BLaER1 treated with 17β-estradiol and CSF1 and Interleukin-3, amounts not matched to agents 10 nM and 100 nM (cell line): ENCODE measurements around the gene DNAJC5.
"Not testable (repeated sequence)": the region's sequence is repeated elsewhere in the genome, so short reads cannot be mapped to it uniquely, and the experiment has no call there.

Experiments used
- H3K27ac ChIP-seq, 11 experiments: shearing (Covaris generic); formaldehyde crosslinking; 2 replicates each; pipeline ENCODE4 v1.8.1; 2022
- H3K27me3 ChIP-seq, 11 experiments: shearing (Covaris generic); formaldehyde crosslinking; 2 replicates each; pipeline ENCODE4 v1.8.1; 2022
- H3K36me3 ChIP-seq, 11 experiments: shearing (Covaris generic); formaldehyde crosslinking; 2 replicates each; pipeline ENCODE4 v1.8.1; 2022
- H3K4me1 ChIP-seq, 10 experiments: shearing (Covaris generic); formaldehyde crosslinking; 2 replicates each; pipeline ENCODE4 v1.8.1; 2022
- H3K4me2 ChIP-seq, 11 experiments: shearing (Covaris generic); formaldehyde crosslinking; 2 replicates each; pipeline ENCODE4 v1.8.1; 2022
- H3K4me3 ChIP-seq, 10 experiments: shearing (Covaris generic); formaldehyde crosslinking; 2 replicates each; pipeline ENCODE4 v1.8.1; 2022
- H3K9ac ChIP-seq, 11 experiments: shearing (Covaris generic); formaldehyde crosslinking; 2 replicates each; pipeline ENCODE4 v1.8.1; 2022
- H3K9me3 ChIP-seq, 11 experiments: shearing (Covaris generic); formaldehyde crosslinking; replicated peaks in 1 of 11; 2 replicates each; pipeline ENCODE4 v1.8.1; 2022
- H4K20me1 ChIP-seq, 11 experiments: shearing (Covaris generic); formaldehyde crosslinking; 2 replicates each; pipeline ENCODE4 v1.8.1; 2022
- Cebpa-rat ChIP-seq, 11 experiments: shearing (Covaris generic); IDR thresholded peaks; 2 replicates each; pipeline ENCODE4 v1.8.1; 2022

DNAJC5 gene

DNA sequence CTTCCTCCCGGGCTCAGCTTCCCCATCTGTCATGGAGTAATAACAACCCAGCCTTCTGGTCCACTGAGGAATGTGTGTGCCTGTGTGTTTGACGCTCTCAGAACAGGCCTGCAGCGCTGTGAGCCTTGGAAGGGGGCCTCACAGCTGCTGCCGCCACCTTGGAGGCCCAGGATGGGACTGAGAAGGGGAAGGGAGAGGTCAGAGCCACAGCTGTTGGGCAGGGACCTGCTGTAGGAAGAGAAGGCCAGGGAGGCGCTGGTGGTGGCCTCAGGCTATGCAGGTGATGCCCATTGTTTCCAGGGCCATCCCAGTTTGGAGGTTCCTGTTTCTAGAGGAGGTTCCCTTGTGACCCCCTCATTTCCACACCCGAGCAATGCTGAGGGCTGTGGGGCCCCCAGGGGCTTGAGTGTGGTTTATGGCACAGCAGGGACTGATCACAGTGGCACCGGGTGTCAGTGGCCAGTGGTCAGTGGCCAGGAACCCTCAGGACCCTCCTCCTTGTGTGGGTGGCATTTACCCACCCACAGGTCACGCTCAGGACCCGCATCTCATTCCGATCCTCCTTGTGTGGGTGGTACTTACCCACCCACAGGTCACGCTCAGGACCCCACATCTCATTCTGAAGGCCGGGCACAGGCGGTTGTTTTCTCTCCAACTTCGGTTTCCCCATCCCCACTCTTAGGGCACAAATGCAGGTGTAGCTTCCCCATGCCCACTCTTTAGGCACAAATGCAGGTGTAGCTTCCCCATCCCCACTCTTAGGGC, 15.8 kb upstream of the DNAJC5 start:
- Histone ChIP-seq H3K27ac (peak overlapping the region; percentile 18 to 98 (median 96); a peak in 21 of 22 replicates), H3K4me1 (peaks cover 51 to 89% (median 74%) of the 10 kb centered on the region in 10 experiments)

GRCh38 chr20:63880901-63881300, 14.0 kb upstream of the DNAJC5 start:
- H3K27me3 ChIP-seq, H3K27ac ChIP-seq, H3K9ac ChIP-seq, H3K4me3 ChIP-seq, H3K4me2 ChIP-seq: not testable (repeated sequence)
- Histone ChIP-seq H4K20me1 (peaks cover 59 to 83% (median 74%) of the 10 kb centered on the region in 11 experiments), H3K4me1 (peaks cover 51 to 89% (median 74%) of the 10 kb centered on the region in 10 experiments), H3K36me3 (peaks cover 76 to 92% (median 86%) of the 10 kb centered on the region in 11 experiments), H3K9me3 (peaks cover 0 to 19% (median 4%) of the 10 kb centered on the region in 11 experiments; a peak in 8 of 22 replicates)

More for the DNA sequence above, 15.8 kb upstream of the DNAJC5 start:
- no peak for TF ChIP-seq Cebpa-rat (IDR thresholded peaks at IDR 0.05)
- H3K27me3 ChIP-seq = no peaks in the 10 kb centered on the region; a peak in 1 of 22 replicates
- H3K36me3 ChIP-seq = peaks cover 76 to 92% (median 86%) of the 10 kb centered on the region in 11 experiments
- peaks cover 41 to 65% (median 56%) of the 10 kb centered on the region in 11 experiments for H4K20me1 ChIP-seq
- H3K9ac ChIP-seq = peak overlapping the region; percentile 54 to 99 (median 87); a peak in 21 of 22 replicates
- peak overlapping the region; percentile 88 to 100 (median 94) for H3K4me2 ChIP-seq
- peaks cover 0 to 19% (median 4%) of the 10 kb centered on the region in 11 experiments; a peak in 8 of 22 replicates for H3K9me3 ChIP-seq
- peak overlapping the region in 9 of 10 experiments; percentile 6 to 54 (median 46); a peak in 9 of 20 replicates for H3K4me3 ChIP-seq

DNA sequence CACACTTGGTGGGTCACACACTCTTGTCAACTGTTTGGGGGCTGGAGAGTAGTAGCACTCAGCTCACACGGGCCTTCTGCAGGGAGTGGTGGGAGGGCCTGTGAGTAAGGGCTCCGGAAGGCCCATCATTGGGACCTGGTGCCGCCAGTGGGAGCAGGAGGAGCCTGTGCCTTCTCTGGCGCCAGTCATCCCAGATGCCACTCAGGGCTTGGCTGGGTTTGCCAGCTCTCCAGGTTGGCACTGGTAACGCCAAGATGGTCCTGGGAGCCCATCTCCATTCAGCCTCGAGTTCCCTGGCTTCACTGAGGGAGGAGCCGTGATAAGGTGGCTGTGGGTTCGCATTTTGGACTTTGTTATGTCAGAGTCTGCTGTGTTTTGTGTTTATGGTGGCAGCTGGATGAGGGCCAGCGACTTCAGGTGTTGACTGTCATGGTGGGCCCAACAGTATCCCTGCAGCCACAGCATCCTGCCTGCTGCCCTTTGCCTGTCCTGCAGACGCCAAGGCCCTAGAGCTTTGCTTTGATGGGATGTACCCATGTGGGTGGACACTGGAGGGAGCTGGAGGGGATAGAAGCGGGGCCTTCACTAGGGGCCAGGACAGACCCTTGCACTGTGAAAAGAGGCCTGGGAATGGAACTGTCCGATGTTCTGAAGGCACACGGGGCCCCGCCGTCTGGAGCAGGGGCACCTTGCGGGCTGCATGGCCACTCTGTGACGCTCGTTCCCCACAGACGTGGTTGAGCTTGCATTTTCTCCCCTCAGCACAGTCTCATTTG, 13.3 kb upstream of the DNAJC5 start:
- peaks cover 81 to 91% (median 89%) of the 10 kb centered on the region in 11 experiments for H3K36me3 ChIP-seq
- peaks cover 63 to 90% (median 81%) of the 10 kb centered on the region in 11 experiments for H4K20me1 ChIP-seq
- TF ChIP-seq Cebpa-rat (IDR thresholded peaks at IDR 0.05) = no peak

GRCh38 chr20:63882257-63883200, 12.4 kb upstream of the DNAJC5 start:
- Histone ChIP-seq H3K9ac (peak overlapping the region in 7 of 11 experiments; percentile 23 to 41 (median 29); a peak in 7 of 22 replicates), H4K20me1 (peaks cover 71 to 96% (median 90%) of the 10 kb centered on the region in 11 experiments)

More for the DNA sequence above, 13.3 kb upstream of the DNAJC5 start:
- Histone ChIP-seq H3K4me3 (no peak overlapping the region), H3K9ac (peak overlapping the region in 2 of 11 experiments; percentile 18 to 23; a peak in 1 of 22 replicates), H3K27me3 (no peaks in the 10 kb centered on the region; a peak in 1 of 22 replicates), H3K4me2 (no peak overlapping the region; a peak in 1 of 22 replicates), H3K9me3 (peaks cover 0 to 19% (median 4%) of the 10 kb centered on the region in 11 experiments; a peak in 8 of 22 replicates), H3K4me1 (peaks cover 47 to 86% (median 71%) of the 10 kb centered on the region in 10 experiments), H3K27ac (no peak overlapping the region; a peak in 1 of 22 replicates)

GRCh38 chr20:63883201-63883593, 11.7 kb upstream of the DNAJC5 start:
- H3K4me3 ChIP-seq = no peak overlapping the region
- H3K27me3 ChIP-seq = no peaks in the 10 kb centered on the region
- H3K9me3 ChIP-seq = peaks cover 0 to 11% (median 0%) of the 10 kb centered on the region in 11 experiments; a peak in 6 of 22 replicates
- TF ChIP-seq Cebpa-rat (IDR thresholded peaks at IDR 0.05) = no peak
- peaks cover 88 to 95% (median 91%) of the 10 kb centered on the region in 11 experiments for H3K36me3 ChIP-seq
- 0 out of 22 replicates have a peak overlapping the region, but pooled peaks of 1 of the 11 experiments have one; percentile 16 for H3K27ac ChIP-seq
- H4K20me1 ChIP-seq = peaks cover 78 to 96% (median 93%) of the 10 kb centered on the region in 11 experiments
- H3K4me2 ChIP-seq = no peak overlapping the region; a peak in 1 of 22 replicates
- peak overlapping the region in 6 of 11 experiments; percentile 23 to 41 (median 32); a peak in 4 of 22 replicates for H3K9ac ChIP-seq
- peaks cover 35 to 86% (median 57%) of the 10 kb centered on the region in 10 experiments for H3K4me1 ChIP-seq

More at GRCh38 chr20:63882257-63883200, 12.4 kb upstream of the DNAJC5 start:
- Histone ChIP-seq H3K36me3 (peaks cover 85 to 95% (median 91%) of the 10 kb centered on the region in 11 experiments), H3K4me2 (peak overlapping the region in 2 of 11 experiments; percentile 15 to 37; a peak in 3 of 22 replicates), H3K27me3 (no peaks in the 10 kb centered on the region), H3K9me3 (peaks cover 0 to 14% (median 0%) of the 10 kb centered on the region in 11 experiments; a peak in 6 of 22 replicates), H3K4me3 (no peak overlapping the region), H3K27ac (peak overlapping the region in 1 of 11 experiments; percentile 16; a peak in 1 of 22 replicates), H3K4me1 (peaks cover 41 to 86% (median 64%) of the 10 kb centered on the region in 10 experiments)
- TF ChIP-seq Cebpa-rat (IDR thresholded peaks at IDR 0.05) = no peak

DNA sequence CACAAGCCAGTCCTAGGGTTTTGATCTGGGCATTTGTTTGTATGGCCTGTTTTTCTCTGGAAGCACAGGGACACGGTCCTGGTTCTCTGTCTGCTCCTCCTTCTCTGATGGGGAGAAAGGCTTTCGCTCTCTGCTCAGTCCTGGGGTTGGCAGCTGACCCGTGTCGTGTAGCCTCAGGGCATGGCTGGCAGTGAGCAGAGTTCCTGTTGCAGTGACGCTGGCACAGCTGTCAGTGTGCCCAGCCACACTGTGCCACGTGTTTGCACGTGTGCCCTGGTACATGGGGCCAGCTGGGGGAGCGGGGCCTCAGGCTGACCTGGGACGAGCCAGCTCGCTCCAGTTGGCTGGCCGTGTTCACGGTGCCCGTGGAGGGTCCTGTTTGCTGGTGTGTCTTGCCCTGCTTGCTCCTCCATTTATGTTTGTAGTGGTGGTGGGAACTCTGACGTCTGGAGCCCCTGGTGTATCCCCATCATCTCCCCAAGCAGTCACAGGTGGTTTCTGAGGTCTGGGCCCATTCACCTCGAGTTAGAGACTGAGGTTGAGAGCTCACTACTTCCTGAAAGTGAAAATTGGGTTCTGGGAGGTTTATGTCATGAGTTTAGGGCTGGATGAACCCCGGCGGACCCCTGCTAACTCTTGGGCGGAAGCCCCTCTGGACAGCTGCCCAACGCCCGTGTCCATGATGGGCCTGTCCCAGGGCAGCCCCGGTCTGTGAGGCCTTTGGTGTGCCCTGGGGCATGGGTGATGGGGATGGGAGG, 10.2 kb upstream of the DNAJC5 start:
- H3K4me1 ChIP-seq = peaks cover 22 to 89% (median 55%) of the 10 kb centered on the region in 10 experiments
- peak overlapping the region in 1 of 11 experiments; percentile 6; a peak in 1 of 22 replicates for H3K27ac ChIP-seq
- H3K4me3 ChIP-seq = no peak overlapping the region
- no peaks in the 10 kb centered on the region for H3K27me3 ChIP-seq
- peaks cover 81 to 96% (median 95%) of the 10 kb centered on the region in 11 experiments for H4K20me1 ChIP-seq
- no peak for TF ChIP-seq Cebpa-rat (IDR thresholded peaks at IDR 0.05)
- peak overlapping the region in 7 of 11 experiments; percentile 13 to 61 (median 38); a peak in 7 of 22 replicates for H3K9ac ChIP-seq
- H3K36me3 ChIP-seq = peaks cover 90 to 96% (median 92%) of the 10 kb centered on the region in 11 experiments
- no peaks in the 10 kb centered on the region for H3K9me3 ChIP-seq
- H3K4me2 ChIP-seq = peak overlapping the region in 5 of 11 experiments; percentile 5 to 40 (median 15); a peak in 4 of 22 replicates
